ENCODE measurements around the gene OVCH1. TPM values are rescaled to one million over a fixed set of nuclear protein-coding genes. Genes with fewer than 3 reads are reported as not detected.

Gene OVCH1
- total and polyA plus RNA-seq, 10 of the 15 experiments (the other 5 are each of a cell fraction or from before 2014, with no cell fraction given): 0.15 TPM; not detected in 9

GRCh38 chr12:29528161-29528560, 30.7 kb upstream of the OVCH1 start (continued):
- TF ChIP-seq RELA (IDR thresholded peaks at IDR 0.05; ENCODE audit: borderline replicate concordance, partially characterized antibody) (no peak), NBN (IDR thresholded peaks at IDR 0.05) (no peak)

GRCh38 chr12:29521951-29522350, 24.5 kb upstream of the OVCH1 start:
- DNase-seq (ENCODE audit: low read depth, low spot score): no peak
- no peak overlapping the region for H3K9ac ChIP-seq (ENCODE audit: control insufficient read depth, insufficient read depth, low read length)
- POLR2A ChIA-PET: interaction anchor here (0.6 to 1.5 kb wide), 2 partner anchors 151 to 258 kb away, joined by 3 read pairs; no protein-coding TSS in a partner anchor
- no peak overlapping the region for H3K4me3 ChIP-seq
- no peaks in the 10 kb centered on the region for H4K20me1 ChIP-seq (ENCODE audit: control insufficient read depth, insufficient read depth)
- SMC1A ChIA-PET (ENCODE audit: uncharacterized antibody, unreplicated experiment): interaction anchor here (0.6 to 6.2 kb wide), 8 partner anchors 9 to 402 kb away, joined by 3 to 60 read pairs (median 12); no protein-coding TSS in a partner anchor
- no peak for FAIRE-seq
- H3K9me3 ChIP-seq (replicated peaks; ENCODE audit: control insufficient read depth, insufficient read depth, low read length): no peaks in the 10 kb centered on the region
- no TSS peak for BruUV-seq (replicated peaks)
- RAD21 ChIA-PET (ENCODE audit: unreplicated experiment): interaction anchor here (0.6 to 4.4 kb wide), 4 partner anchors 18 to 379 kb away, joined by 3 to 23 read pairs (median 8); no protein-coding TSS in a partner anchor
- H2AFZ ChIP-seq (ENCODE audit: control insufficient read depth, low read depth, low read length): no peak overlapping the region
- intact Hi-C loops (cut with micrococcal nuclease; ENCODE audit: unreplicated experiment): no loop called here
- no peaks in the 10 kb centered on the region for H3K36me3 ChIP-seq (ENCODE audit: control insufficient read depth in 2 of 2, insufficient read depth in 2 of 2, low read length in 1 of 2)
- no peak overlapping the region for H3K4me2 ChIP-seq (ENCODE audit: control insufficient read depth, insufficient read depth)
- H3K27me3 ChIP-seq (replicated peaks in 1 of 2; ENCODE audit: control insufficient read depth in 2 of 2, insufficient read depth in 2 of 2, low read length in 1 of 2): no peaks in the 10 kb centered on the region
- CTCF ChIA-PET: interaction anchor here (0.7 to 5.9 kb wide), 10 partner anchors 10 to 1321 kb away, joined by 3 to 58 read pairs (median 6); no protein-coding TSS in a partner anchor
- no peaks in the 10 kb centered on the region for H3K79me2 ChIP-seq (ENCODE audit: control insufficient read depth, insufficient read depth, low read length)
- in situ Hi-C loops (cut with MboI): loop anchor here (10.0 kb wide), 1 partner anchor 1283 kb away; no protein-coding TSS in a partner anchor
- 74% methylated on average over 2 of the region's 2 CpGs for WGBS (ENCODE audit: insufficient coverage, insufficient replicate concordance, low lambda C conversion rate, missing lambda C conversion rate)
- no peak overlapping the region for H3K27ac ChIP-seq (ENCODE audit: control insufficient read depth, insufficient read depth)
- no peak for TF ChIP-seq MAX (IDR thresholded peaks at IDR 0.05; ENCODE audit: low read depth, low read length)
- no peak for TF ChIP-seq ZBTB4 (CRISPR knock-in tag; IDR thresholded peaks at IDR 0.05)
- no peak for TF ChIP-seq CEBPB (IDR thresholded peaks at IDR 0.05; ENCODE audit: borderline replicate concordance in 1 of 2, low read depth in 2 of 2, low read length in 2 of 2)
- TF ChIP-seq NBN (IDR thresholded peaks at IDR 0.05): no peak
- TF ChIP-seq ZZZ3 (IDR thresholded peaks at IDR 0.05; ENCODE audit: control insufficient read depth, insufficient read length, low read depth): no peak
- no peak for TF ChIP-seq BHLHE40 (IDR thresholded peaks at IDR 0.05; ENCODE audit: borderline replicate concordance in 1 of 2, low read depth in 2 of 2, low read length in 1 of 2)
- no peak for TF ChIP-seq HDGF (IDR thresholded peaks at IDR 0.05)
- TF ChIP-seq ZNF622 (IDR thresholded peaks at IDR 0.05): no peak
- no peaks in the 10 kb centered on the region for H3K4me1 ChIP-seq (ENCODE audit: control insufficient read depth, insufficient read depth, low read length)
- ATAC-seq: no peak

All from GM12878 (cell line).